ENCODE results near the gene TPM3. TPM values are rescaled to one million over a fixed set of nuclear protein-coding genes. Genes with fewer than 3 reads are reported as not detected.

Gene TPM3
- polyA plus RNA-seq, 2 of the 4 experiments (the other 2 are of a cell fraction) = 510 to 618 TPM

DNA sequence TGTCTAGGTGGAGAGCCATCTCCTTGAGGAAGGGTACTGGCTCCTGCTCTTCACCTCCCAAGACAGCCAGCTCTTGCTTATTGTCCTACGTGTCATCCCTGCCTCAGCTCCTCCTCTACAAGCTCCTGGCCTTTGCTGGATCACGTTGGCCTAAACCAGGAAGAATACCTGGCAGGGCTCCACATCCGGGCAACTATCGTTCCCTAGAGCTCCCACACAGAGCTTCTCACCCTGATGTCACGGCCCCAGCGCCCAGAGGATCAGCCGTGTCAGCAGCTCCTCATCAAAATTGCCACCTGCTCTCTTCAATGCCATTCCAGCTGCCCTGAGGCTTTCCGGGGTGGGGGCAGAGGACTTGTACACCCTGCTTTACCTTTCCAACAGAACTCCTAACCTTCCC lies 1.9 kb upstream of the TPM3 start:
- ATAC-seq (peak; percentile 29 to 35; a peak in 5 of 6 replicates), FAIRE-seq (no peak), DNase-seq (ENCODE audit: low read depth in 1 of 2, low spot score in 1 of 2) (peak in 1 of 2 experiments; percentile 27)
- Histone ChIP-seq H3K9me3 (no peaks in the 10 kb centered on the region), H3K27ac (no peak overlapping the region), H3K4me3 (no peak overlapping the region), H3K4me1 (peaks cover 5% of the 10 kb centered on the region; the same call in 1 of the 3 replicates), H3K4me2 (no peak overlapping the region)
- WGBS (ENCODE audit: missing lambda C conversion rate) = 41% methylated on average over 7 of the region's 8 CpGs
- ChIA-PET CTCF (interaction anchor here (0.8 to 1.2 kb wide), 3 partner anchors 9 to 79 kb away, joined by 3 to 5 read pairs (median 4); no protein-coding TSS in a partner anchor), POLR2A (no interaction called here)
- TF ChIP-seq ZSCAN20 (CRISPR knock-in tag; IDR thresholded peaks at IDR 0.05) (no peak), ZC3H11A (IDR thresholded peaks at IDR 0.05) (no peak), BHLHE40 (IDR thresholded peaks at IDR 0.05; ENCODE audit: low read depth, low read length) (no peak), ESRRA (IDR thresholded peaks at IDR 0.05; ENCODE audit: borderline replicate concordance, low read length) (no peak), CHD4 (IDR thresholded peaks at IDR 0.05; ENCODE audit: borderline replicate concordance) (no peak), REST (IDR thresholded peaks at IDR 0.05) (no peak), GATA3 (IDR thresholded peaks at IDR 0.05; ENCODE audit: borderline replicate concordance) (no peak), FOXS1 (CRISPR knock-in tag; IDR thresholded peaks at IDR 0.05) (no peak), MAX (IDR thresholded peaks at IDR 0.05) (no peak), NR3C1 (IDR thresholded peaks at IDR 0.05) (no peak), MAZ (IDR thresholded peaks at IDR 0.05; ENCODE audit: borderline replicate concordance, low read depth, low read length) (no peak), MAFK (IDR thresholded peaks at IDR 0.05; ENCODE audit: partially characterized antibody) (no peak)
- TF ChIP-seq, protein P1, sequence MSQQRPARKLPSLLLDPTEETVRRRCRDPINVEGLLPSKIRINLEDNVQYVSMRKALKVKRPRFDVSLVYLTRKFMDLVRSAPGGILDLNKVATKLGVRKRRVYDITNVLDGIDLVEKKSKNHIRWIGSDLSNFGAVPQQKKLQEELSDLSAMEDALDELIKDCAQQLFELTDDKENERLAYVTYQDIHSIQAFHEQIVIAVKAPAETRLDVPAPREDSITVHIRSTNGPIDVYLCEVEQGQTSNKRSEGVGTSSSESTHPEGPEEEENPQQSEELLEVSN (IDR thresholded peaks at IDR 0.05; ENCODE audit: borderline replicate concordance, low read depth) = no peak

DNA sequence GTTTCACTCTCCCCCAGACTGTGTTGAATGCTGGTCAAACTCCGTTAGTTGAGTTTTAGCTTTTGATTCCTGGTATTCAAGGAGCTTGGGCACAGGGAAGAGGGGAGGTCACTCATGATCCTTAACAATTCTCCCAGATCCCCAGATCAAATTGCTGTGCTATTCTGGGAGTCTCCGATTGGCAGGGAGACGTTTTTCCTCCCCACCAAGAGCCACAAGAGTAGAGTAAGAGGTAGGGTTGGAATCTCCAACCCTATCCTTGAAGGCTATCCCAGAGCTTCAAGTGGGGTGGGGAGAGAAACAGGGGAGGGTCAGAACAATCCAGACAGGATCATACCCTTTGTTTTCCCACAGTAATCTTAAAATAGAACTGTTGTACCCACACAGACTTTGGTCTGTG lies 576 bp upstream of the TPM3 start:
- DNase-seq (ENCODE audit: low read depth in 1 of 2, low spot score in 1 of 2) = no peak
- ChIA-PET POLR2A (no interaction called here), CTCF (interaction anchor here (1.4 kb wide), 2 partner anchors 25 to 79 kb away, joined by 4 to 6 read pairs; no protein-coding TSS in a partner anchor)
- TF ChIP-seq CBX2 (IDR thresholded peaks at IDR 0.05; ENCODE audit: borderline replicate concordance, low read depth) (no peak), HOXB5 (CRISPR knock-in tag; IDR thresholded peaks at IDR 0.05) (no peak), NFE2L2 (conservative IDR thresholded peaks at IDR 0.05; ENCODE audit: low read length) (no peak), CHD4 (IDR thresholded peaks at IDR 0.05; ENCODE audit: borderline replicate concordance) (no peak), HEYL (CRISPR knock-in tag; IDR thresholded peaks at IDR 0.05) (no peak), HDAC2 (IDR thresholded peaks at IDR 0.05) (no peak)
- TF ChIP-seq, protein P1 (IDR thresholded peaks at IDR 0.05; ENCODE audit: borderline replicate concordance, low read depth) = no peak
- TF ChIP-seq, protein P2, sequence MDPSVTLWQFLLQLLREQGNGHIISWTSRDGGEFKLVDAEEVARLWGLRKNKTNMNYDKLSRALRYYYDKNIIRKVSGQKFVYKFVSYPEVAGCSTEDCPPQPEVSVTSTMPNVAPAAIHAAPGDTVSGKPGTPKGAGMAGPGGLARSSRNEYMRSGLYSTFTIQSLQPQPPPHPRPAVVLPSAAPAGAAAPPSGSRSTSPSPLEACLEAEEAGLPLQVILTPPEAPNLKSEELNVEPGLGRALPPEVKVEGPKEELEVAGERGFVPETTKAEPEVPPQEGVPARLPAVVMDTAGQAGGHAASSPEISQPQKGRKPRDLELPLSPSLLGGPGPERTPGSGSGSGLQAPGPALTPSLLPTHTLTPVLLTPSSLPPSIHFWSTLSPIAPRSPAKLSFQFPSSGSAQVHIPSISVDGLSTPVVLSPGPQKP (IDR thresholded peaks at IDR 0.05; ENCODE audit: low read depth, low read length) = no peak
- ATAC-seq = no peak
- H3K4me1 ChIP-seq = peaks cover 5% of the 10 kb centered on the region; the same call in 1 of the 3 replicates
- no peak overlapping the region for H3K27ac ChIP-seq
- no peak for FAIRE-seq
- no peak overlapping the region for H3K4me3 ChIP-seq
- H3K4me2 ChIP-seq = no peak overlapping the region
- WGBS (ENCODE audit: missing lambda C conversion rate) = 36% methylated on average over 3 of the region's 3 CpGs
- no peaks in the 10 kb centered on the region for H3K9me3 ChIP-seq
